Measurements from ENCODE around the gene TTC8. TPM values are rescaled to one million over a fixed set of nuclear protein-coding genes. Genes with fewer than 3 reads are reported as not detected.

TTC8 gene
- total and polyA plus RNA-seq, 4 donors: 7.3 to 11.7 (median 10.4) TPM

GRCh38 chr14:88914956-88915355, 90.5 kb downstream of the TTC8 start:
- H3K9ac ChIP-seq (ENCODE audit: low read depth in 1 of 2, low read length in 2 of 2): no peak overlapping the region
- 76% methylated on average over 4 of the region's 4 CpGs for WGBS
- no peak overlapping the region for H3K27ac ChIP-seq (ENCODE audit: low read depth in 1 of 2, low read length in 2 of 2)

More at GRCh38 chr14:88914956-88915355, 90.5 kb downstream of the TTC8 start:
- Histone ChIP-seq H3K36me3 (ENCODE audit: control insufficient read depth in 4 of 4, insufficient read depth in 3 of 4, low read depth in 1 of 4, low read length in 3 of 4) (no peaks in the 10 kb centered on the region), H3K27me3 (ENCODE audit: control insufficient read depth in 4 of 4, insufficient read depth in 4 of 4, low read length in 3 of 4) (peaks cover 0 to 6% (median 0%) of the 10 kb centered on the region in 4 donors), H3K4me3 (ENCODE audit: low read depth in 1 of 3, low read length in 3 of 3) (no peak overlapping the region), H3K4me1 (ENCODE audit: control insufficient read depth in 4 of 4, insufficient read depth in 4 of 4, low read length in 3 of 4) (no peaks in the 10 kb centered on the region), H3K9me3 (ENCODE audit: control insufficient read depth in 4 of 4, low read length in 3 of 4) (peaks cover 0 to 5% (median 1%) of the 10 kb centered on the region in 4 donors)
- no peak for DNase-seq (ENCODE audit: low spot score)
- no peak for TF ChIP-seq REST (IDR thresholded peaks at IDR 0.05)
- TF ChIP-seq CTCF (IDR thresholded peaks at IDR 0.05; ENCODE audit: low read depth, low read length, missing input control): no peak
- no peak for TF ChIP-seq GABPA (IDR thresholded peaks at IDR 0.05 in 1 of 2, conservative IDR thresholded peaks at IDR 0.05 in 1 of 2)
- no peak for TF ChIP-seq FOXA1 (IDR thresholded peaks at IDR 0.05)
- TF ChIP-seq SP1 (IDR thresholded peaks at IDR 0.05): no peak
- no peak for TF ChIP-seq ATF3 (IDR thresholded peaks at IDR 0.05)
- TF ChIP-seq FOXA2 (IDR thresholded peaks at IDR 0.05): no peak
- TF ChIP-seq JUND (IDR thresholded peaks at IDR 0.05): no peak
- TF ChIP-seq YY1 (IDR thresholded peaks at IDR 0.05): no peak
- TF ChIP-seq NR2F2 (IDR thresholded peaks at IDR 0.05): no peak
- no peak for TF ChIP-seq RAD21 (IDR thresholded peaks at IDR 0.05)
- no peak for TF ChIP-seq TAF1 (conservative IDR thresholded peaks at IDR 0.05)
- no peak for TF ChIP-seq MAX (IDR thresholded peaks at IDR 0.05)
- TF ChIP-seq RXRA (IDR thresholded peaks at IDR 0.05): no peak
- TF ChIP-seq HNF4G (IDR thresholded peaks at IDR 0.05): no peak
- no peak for TF ChIP-seq HNF4A (conservative IDR thresholded peaks at IDR 0.05)
- TF ChIP-seq ZBTB33 (IDR thresholded peaks at IDR 0.05): no peak

All from liver (tissue), 9 donors.